NCI-H2171 (cell line): ENCODE results near the gene SMIM8.

Experiments used
- DNase-seq: peaks from one replicate; lab custom pipeline; 2025; lab: John Stamatoyannopoulos, UW

The SMIM8 gene

DNA sequence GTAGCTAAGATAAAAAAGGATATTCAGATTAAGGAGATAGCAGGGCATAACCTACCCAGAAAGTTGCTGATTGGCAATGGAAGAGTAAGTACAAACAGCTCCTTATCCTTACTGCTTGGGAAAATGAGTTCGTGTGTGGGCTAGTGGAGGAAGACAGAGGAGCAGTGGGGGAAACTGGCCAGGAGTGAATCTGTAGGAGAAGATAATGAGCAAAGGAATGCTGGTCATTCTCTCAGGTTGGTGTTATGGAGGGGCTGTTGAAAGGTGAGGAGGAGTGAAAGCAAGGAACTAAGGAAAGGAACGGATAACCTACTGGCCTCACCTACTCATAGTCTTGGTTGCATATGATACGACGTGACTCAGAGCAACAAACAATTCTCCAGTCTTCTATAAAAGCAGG lies 14.0 kb downstream of the SMIM8 start:
- DNase-seq = no peak

DNA sequence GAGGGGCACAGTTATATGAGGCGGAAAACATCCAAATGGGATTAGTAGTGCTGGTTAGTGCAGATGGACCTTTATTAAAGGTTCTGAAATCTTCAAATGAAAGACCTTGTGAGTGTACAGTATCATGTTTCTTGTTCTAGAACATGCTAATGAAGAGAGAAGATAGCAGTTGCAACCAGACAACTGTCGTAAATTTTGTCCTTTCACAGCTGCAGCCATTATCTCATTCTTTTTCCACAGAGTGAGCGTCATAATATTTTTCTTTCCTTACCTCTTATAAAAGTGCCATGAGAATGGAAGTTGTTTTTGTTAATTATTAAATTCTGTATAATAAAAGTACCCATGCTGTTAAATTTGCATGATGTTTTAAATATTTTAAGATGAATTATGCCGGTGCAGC lies 17.8 kb downstream of the SMIM8 start:
- DNase-seq = no peak

GRCh38 chr6:87341158-87341557 lies 18.8 kb downstream of the SMIM8 start:
- no peak for DNase-seq

DNA sequence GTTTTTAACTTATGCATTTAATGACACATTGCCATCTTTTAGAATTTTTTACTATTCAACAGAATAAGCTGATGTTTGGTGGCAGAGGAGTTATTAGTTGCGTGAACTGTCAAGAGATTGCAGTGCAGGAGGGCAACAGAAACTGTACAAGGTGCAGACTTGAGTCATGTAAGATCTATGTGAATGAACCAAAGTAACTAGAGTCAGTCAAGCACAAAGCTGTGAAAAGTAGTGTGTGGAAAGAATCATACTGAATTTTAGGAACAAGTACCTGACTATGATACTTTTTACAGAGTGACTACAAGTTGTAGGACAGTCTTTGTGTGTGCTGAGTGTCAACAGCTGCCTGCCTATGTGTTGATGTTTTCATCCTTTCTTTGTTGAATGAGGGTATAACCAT lies 19.5 kb downstream of the SMIM8 start:
- DNase-seq = no peak

- DNase-seq = no peak
Observed at GRCh38 chr6:87342829-87343228, 20.4 kb downstream of the SMIM8 start.

DNA sequence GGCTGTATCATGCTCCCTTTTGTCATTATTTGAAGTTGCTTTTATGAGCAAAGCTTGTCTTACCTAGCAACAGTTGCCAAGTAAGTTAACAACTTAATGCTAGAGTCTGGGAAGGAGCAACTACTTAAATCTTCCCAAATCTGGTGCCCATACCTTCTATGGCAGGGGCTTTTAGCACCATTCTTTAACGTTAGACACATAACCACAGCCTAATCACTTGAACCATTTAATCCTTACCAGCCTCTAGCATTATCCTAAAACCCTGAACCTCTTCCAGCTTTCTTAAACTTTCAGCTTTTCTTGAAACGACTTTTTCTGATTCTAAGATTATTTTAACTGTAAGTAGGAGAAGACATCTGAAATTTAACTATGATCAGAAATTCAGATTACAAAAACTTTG lies 22.3 kb downstream of the SMIM8 start, which contains the start of gene C6orf163:
Gene C6orf163 (plus strand): TSS at position 83 of the 400 bp plus-strand sequence. CDS start 287 bp downstream, at position 370.
- no peak for DNase-seq

DNA sequence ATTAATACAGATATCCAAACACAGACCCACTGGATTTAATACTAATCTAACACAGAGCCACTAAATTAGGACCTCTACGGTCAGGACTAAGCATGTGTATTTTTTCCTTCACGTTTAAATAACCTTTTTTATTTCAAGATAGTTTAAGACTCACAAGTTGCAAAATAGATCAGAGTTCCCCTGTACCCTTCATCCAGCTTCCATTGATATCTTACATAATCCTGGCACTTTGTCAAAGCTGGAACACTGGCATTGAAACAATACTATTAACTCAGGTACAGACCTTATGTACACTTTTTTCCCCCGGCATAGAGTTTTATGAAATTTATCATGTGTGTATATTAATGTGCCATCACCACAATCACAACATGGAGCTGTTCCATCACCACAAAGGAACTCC lies 24.3 kb downstream of the SMIM8 start:
- DNase-seq = no peak

DNA sequence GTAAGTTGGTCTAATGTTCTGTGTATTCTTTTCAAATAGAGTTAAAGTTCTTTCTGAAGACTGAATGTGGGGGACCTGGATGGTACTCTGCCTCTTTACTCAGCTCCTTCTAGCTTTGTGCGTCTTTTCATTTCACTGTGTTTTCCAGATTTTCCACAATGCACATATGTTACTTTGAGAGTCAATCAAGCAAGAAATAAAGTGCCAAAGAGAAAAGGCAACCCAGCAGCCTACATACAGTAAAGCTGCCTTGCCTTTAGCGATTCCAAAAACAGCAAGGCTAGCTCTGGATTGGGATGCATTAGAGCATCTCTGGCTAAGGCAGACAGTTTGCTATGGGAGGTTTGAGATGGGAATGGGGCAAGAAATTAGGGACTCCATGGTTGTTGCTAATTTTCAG lies 27.5 kb downstream of the SMIM8 start:
- no peak for DNase-seq

DNA sequence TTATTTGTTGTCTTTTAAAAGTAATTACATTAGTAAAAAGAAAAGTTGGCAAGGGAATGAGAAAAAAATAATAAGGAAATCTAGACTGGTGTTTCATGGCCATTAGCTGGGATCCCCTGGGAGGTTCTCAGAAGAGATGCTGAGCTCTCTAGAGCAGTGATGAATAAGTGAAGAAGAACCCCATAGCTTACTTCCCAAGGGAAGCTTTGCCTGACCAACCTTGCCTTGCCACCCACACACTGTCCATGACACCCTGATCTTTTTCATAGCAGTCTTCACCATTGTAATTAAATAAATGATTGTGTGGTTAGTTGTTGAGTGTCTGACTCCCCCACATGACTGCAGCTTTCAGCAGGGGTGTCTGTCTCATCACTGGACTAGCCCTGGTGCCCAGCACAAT lies 28.1 kb downstream of the SMIM8 start:
- DNase-seq = no peak

DNA sequence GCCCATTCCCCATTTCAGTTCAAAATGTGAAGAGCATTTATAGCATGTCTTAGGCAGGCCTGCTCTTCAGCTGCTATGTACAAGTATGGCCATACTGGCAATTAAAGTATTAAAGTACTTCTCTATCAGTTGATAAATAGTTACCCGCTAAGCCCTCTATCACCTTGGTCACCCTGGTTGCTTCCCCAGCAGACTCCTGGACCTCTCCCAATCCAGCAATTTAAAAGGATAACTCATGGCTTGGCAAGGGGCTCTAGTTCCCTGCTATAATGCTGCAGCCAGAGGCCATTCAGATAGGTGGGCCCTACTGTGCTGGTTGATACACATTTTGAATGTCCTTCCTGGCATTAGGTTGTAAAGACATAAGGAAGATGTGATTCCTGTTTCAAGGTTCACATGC lies 29.2 kb downstream of the SMIM8 start:
- DNase-seq = no peak

DNA sequence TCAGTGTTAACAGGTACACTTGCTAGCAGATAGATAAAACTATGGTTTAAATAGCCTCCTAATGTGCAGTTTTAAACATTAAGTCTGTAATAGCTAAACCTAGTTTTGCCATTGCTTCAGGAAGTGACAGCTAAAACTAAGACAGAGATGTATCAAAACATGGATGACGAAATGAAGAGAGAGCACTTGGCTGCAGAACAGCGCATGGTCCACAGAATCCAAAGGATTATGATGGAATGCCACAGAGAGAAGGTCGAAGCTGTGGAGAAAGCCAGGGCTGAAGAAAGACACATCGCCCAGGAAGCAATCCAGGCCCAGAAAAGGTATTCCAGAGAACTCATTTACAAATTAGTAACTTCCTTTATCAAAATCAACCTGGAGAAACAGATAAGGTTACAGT lies 33.8 kb downstream of the SMIM8 start:
- DNase-seq = no peak

DNA sequence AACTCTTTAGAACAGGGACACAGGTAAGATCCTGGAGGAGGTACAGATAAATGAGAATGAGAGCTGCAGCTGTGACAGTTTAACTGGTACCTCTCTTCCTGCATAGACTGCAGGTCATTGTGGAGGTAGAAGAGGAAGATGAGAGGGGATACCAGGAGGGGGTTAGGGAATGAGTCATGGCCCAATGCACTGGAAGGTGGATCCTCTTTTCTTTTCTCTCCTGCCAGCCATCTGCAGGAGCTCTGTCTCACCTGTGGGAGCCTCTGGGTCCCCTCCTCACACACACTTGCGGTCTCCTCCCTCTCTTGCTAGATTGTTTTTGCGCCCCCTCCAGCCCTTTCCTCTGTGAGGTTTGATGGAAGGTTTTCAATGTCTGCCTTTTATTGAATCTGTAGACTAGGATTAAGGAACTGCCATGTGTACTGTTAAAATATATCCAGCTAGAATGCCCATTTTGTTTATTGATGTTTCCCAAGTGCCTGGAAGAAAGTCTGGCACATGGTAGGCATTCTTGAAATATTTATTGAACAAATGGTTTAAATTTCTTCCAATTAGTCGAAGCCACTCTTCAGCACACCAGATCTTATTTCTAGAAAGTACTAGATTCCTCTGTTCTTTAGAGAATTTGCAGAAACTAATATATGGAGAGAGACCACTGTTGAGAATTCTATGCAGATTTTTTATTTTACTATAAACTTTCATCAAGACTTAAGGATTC lies 35.2 kb downstream of the SMIM8 start:
- no peak for DNase-seq

GRCh38 chr6:87364602-87365252 lies 42.3 kb downstream of the SMIM8 start:
- no peak for DNase-seq

DNA sequence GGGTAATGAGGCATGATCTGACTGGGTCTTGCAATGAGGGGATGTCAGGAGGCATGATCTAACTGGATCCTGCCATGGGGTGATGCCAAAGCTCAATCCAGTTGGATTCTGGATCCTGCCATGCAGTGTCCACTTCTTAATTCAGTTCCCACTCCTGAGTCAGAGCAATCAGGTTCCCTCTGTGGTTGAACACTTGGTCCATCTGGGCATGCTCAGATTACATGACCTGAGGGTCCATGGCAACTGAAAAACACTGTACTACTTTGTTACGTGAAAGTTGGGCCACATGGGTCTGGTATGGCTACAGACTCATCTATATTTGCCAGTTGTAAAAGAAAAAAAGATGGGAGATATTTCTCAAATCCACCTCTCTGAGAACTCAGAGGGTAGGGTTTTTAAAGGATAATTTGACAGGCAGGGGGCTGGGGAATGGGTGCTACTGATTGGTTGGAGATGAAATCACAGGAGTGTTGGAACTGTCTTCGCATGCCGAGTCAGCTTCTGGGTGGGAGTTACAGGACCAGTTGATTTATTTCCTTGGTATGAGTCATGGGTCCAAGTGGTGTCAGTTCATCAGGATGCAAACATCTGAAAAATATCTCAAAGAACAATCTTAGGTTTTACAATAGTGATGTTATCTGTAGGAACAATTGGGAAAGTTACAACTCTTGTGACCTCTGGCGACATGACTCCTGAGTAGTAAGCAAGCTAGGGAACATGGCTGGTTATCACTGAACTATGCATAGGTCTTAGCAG lies 43.9 kb downstream of the SMIM8 start:
- no peak for DNase-seq

- no peak for DNase-seq
Observed at GRCh38 chr6:87366899-87367298, 44.5 kb downstream of the SMIM8 start.

DNA sequence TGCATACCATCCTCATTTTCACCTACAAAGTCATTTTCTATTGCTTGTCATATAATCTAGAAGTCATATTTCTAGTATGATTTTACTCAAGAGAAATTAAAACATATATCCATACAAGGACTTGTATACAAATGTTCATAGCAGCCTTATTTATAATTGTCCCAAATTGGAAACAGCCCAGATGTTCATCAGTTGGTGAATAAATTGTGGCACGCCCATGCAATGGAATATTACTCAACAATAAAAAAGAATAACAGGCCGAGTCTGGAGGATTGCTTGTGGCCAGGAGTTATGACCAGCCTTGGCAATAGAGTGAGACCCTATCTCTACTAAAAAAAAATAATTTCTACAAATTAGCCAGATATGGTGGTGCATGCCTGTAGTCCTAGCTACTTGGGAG lies 51.0 kb downstream of the SMIM8 start:
- DNase-seq = no peak

DNA sequence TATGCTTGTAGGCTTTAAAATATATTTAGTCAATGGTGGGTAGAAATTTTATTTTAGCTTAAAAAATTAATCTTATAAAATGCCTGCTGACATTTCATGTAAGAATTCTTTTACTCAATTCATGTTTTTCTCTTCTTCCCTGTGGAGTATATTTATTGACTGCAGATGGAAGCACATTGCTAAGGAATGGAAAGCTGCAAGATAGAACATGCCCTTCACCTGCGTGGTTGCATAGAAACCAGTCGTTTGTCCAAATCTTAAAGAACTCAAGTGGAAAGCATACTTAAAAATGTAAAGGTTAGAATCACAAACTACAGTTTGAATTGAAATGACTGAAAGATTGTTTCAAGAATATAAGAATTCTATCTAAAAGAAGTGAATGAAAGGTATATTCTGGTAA lies 52.9 kb downstream of the SMIM8 start:
- no peak for DNase-seq

DNA sequence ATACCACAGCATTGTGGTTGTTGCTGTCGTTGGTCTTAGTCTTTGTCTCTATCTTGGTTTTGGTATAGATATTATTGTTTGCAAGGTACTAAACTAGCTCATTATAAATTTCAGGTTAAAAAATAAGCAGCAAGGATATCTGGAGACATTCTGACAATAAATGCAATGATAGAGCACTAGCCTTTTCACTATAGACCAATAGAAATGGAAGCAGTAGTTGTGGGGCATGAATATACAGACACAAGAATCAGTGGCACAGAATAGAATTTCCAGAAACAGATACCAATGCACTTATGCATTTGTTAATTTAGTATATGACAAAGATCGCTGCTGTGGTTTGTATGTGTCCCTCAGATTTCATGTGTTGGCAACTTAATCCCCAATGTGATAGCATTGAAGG lies 54.3 kb downstream of the SMIM8 start:
- no peak for DNase-seq

- no peak for DNase-seq
Observed at GRCh38 chr6:87378947-87379346, 56.6 kb downstream of the SMIM8 start.

- no peak for DNase-seq
Observed at GRCh38 chr6:87382861-87383260, 60.5 kb downstream of the SMIM8 start.

GRCh38 chr6:87384038-87384437 lies 61.6 kb downstream of the SMIM8 start:
- DNase-seq = no peak

- no peak for DNase-seq
Observed at GRCh38 chr6:87384449-87384848, 62.1 kb downstream of the SMIM8 start.

DNA sequence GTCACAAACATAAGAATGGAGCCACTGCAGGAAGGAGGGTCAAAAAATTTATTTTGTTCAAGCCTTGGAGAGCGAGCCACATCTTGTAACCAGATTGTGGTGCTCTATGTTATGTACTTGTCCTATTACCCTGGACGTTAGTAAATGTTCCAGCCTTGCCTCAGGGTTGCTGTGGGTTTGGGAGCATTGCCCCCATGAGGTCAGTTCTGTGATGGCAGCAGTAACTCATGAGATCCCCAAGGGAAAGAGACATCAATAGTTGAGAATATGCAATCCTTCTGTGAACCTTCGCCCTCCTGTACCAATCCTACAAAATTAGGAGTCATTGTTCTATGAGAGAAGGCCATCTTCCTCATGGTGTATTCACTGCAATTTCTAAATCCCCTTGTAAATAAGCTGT lies 68.9 kb downstream of the SMIM8 start:
- DNase-seq = peak; percentile 3
